Measurements from ENCODE around the gene TMEM38A. TPM values are rescaled to one million over a fixed set of nuclear protein-coding genes. Genes with fewer than 3 reads are reported as not detected.

TMEM38A gene
- polyA plus RNA-seq, 1 donor from 2014 or later, result 8.6 TPM

GRCh38 chr19:16737911-16738310, 77.0 kb downstream of the TMEM38A start:
- H3K36me3 ChIP-seq (ENCODE audit: insufficient read depth, low read length), result no peaks in the 10 kb centered on the region
- H3K79me2 ChIP-seq (replicated peaks; ENCODE audit: insufficient read depth, low read length), result no peaks in the 10 kb centered on the region
- H2AFZ ChIP-seq (ENCODE audit: low read depth, low read length), result no peak overlapping the region
- H3K9ac ChIP-seq (ENCODE audit: low read length), result no peak overlapping the region
- H3K27me3 ChIP-seq (ENCODE audit: insufficient read depth, low read depth, low read length), result no peaks in the 10 kb centered on the region
- TF ChIP-seq, protein P1, sequence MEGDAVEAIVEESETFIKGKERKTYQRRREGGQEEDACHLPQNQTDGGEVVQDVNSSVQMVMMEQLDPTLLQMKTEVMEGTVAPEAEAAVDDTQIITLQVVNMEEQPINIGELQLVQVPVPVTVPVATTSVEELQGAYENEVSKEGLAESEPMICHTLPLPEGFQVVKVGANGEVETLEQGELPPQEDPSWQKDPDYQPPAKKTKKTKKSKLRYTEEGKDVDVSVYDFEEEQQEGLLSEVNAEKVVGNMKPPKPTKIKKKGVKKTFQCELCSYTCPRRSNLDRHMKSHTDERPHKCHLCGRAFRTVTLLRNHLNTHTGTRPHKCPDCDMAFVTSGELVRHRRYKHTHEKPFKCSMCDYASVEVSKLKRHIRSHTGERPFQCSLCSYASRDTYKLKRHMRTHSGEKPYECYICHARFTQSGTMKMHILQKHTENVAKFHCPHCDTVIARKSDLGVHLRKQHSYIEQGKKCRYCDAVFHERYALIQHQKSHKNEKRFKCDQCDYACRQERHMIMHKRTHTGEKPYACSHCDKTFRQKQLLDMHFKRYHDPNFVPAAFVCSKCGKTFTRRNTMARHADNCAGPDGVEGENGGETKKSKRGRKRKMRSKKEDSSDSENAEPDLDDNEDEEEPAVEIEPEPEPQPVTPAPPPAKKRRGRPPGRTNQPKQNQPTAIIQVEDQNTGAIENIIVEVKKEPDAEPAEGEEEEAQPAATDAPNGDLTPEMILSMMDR (IDR thresholded peaks at IDR 0.05; ENCODE audit: poor library complexity, severe bottlenecking), result no peak
- TF ChIP-seq RAD21 (conservative IDR thresholded peaks at IDR 0.05) (no peak), REST (IDR thresholded peaks at IDR 0.05; ENCODE audit: borderline replicate concordance) (no peak), EZH2 (IDR thresholded peaks at IDR 0.05; ENCODE audit: borderline replicate concordance, insufficient read depth, low read length, poor library complexity, severe bottlenecking) (no peak), TAF1 (IDR thresholded peaks at IDR 0.05; ENCODE audit: low read depth) (no peak), EP300 (conservative IDR thresholded peaks at IDR 0.05; ENCODE audit: poor library complexity, severe bottlenecking) (no peak), SMC3 (conservative IDR thresholded peaks at IDR 0.05; ENCODE audit: poor library complexity) (no peak), POLR2AphosphoS5 (IDR thresholded peaks at IDR 0.05) (no peak), MXI1 (conservative IDR thresholded peaks at IDR 0.05; ENCODE audit: poor library complexity, severe bottlenecking) (no peak)
- no peak overlapping the region for H3K27ac ChIP-seq (ENCODE audit: low read length)
- no peak overlapping the region for H3K4me2 ChIP-seq (ENCODE audit: low read length)
- H3K4me3 ChIP-seq (ENCODE audit: low read length), result no peak overlapping the region
- peaks cover 2% of the 10 kb centered on the region for H3K9me3 ChIP-seq (ENCODE audit: low read length)
- no peaks in the 10 kb centered on the region for H3F3A ChIP-seq (ENCODE audit: insufficient read depth, low read length, poor library complexity, severe bottlenecking)
- H3K9me2 ChIP-seq (ENCODE audit: insufficient read depth, low read length), result no peaks in the 10 kb centered on the region
- H4K20me1 ChIP-seq (ENCODE audit: insufficient read depth), result no peaks in the 10 kb centered on the region

- H4K20me1 ChIP-seq (ENCODE audit: insufficient read depth), result no peaks in the 10 kb centered on the region
- H3K79me2 ChIP-seq (replicated peaks; ENCODE audit: insufficient read depth, low read length), result no peaks in the 10 kb centered on the region
- TF ChIP-seq MXI1 (conservative IDR thresholded peaks at IDR 0.05; ENCODE audit: poor library complexity, severe bottlenecking) (no peak), EZH2 (IDR thresholded peaks at IDR 0.05; ENCODE audit: borderline replicate concordance, insufficient read depth, low read length, poor library complexity, severe bottlenecking) (no peak), RAD21 (conservative IDR thresholded peaks at IDR 0.05) (no peak), REST (IDR thresholded peaks at IDR 0.05; ENCODE audit: borderline replicate concordance) (no peak), POLR2AphosphoS5 (IDR thresholded peaks at IDR 0.05) (no peak), EP300 (conservative IDR thresholded peaks at IDR 0.05; ENCODE audit: poor library complexity, severe bottlenecking) (no peak), SMC3 (conservative IDR thresholded peaks at IDR 0.05; ENCODE audit: poor library complexity) (no peak), TAF1 (IDR thresholded peaks at IDR 0.05; ENCODE audit: low read depth) (no peak)
- TF ChIP-seq, protein P1 (IDR thresholded peaks at IDR 0.05; ENCODE audit: poor library complexity, severe bottlenecking), result no peak
- no peak overlapping the region for H3K27ac ChIP-seq (ENCODE audit: low read length)
- H3K9ac ChIP-seq (ENCODE audit: low read length), result no peak overlapping the region
- H3K9me3 ChIP-seq (ENCODE audit: low read length), result peaks cover 2% of the 10 kb centered on the region
- no peaks in the 10 kb centered on the region for H3K36me3 ChIP-seq (ENCODE audit: insufficient read depth, low read length)
- H3F3A ChIP-seq (ENCODE audit: insufficient read depth, low read length, poor library complexity, severe bottlenecking), result no peaks in the 10 kb centered on the region
- H2AFZ ChIP-seq (ENCODE audit: low read depth, low read length), result no peak overlapping the region
- no peak overlapping the region for H3K4me2 ChIP-seq (ENCODE audit: low read length)
- H3K4me3 ChIP-seq (ENCODE audit: low read length), result no peak overlapping the region
- H3K9me2 ChIP-seq (ENCODE audit: insufficient read depth, low read length), result no peaks in the 10 kb centered on the region
- no peaks in the 10 kb centered on the region for H3K27me3 ChIP-seq (ENCODE audit: insufficient read depth, low read depth, low read length)
These were observed 78.6 kb downstream of the TMEM38A start for GRCh38 chr19:16739546-16739945.

Measured in neural cell (in vitro differentiated cells).